ENCODE results near the gene PCCA. TPM values are rescaled to one million over a fixed set of nuclear protein-coding genes. Genes with fewer than 3 reads are reported as not detected.

PCCA gene
- polyA plus RNA-seq, 4 donors, result 3.0 to 24.7 (median 14.8) TPM

GRCh38 chr13:100532090-100532766 is 443.3 kb downstream of the PCCA start:
- peaks cover 0 to 2% of the 10 kb centered on the region in 2 donors for H3K9me3 ChIP-seq (ENCODE audit: control insufficient read depth in 2 of 2, insufficient read depth in 1 of 2, low read depth in 1 of 2, low read length in 1 of 2)
- no peak overlapping the region for H3K4me3 ChIP-seq (ENCODE audit: low read depth in 1 of 3, low read length in 3 of 3)
- no peak for DNase-seq
- H3K27ac ChIP-seq (ENCODE audit: low read depth in 1 of 3, low read length in 2 of 3), result no peak overlapping the region
- H3K27me3 ChIP-seq (ENCODE audit: control insufficient read depth in 3 of 3, insufficient read depth in 3 of 3, low read length in 3 of 3), result no peaks in the 10 kb centered on the region
- no peaks in the 10 kb centered on the region for H3K4me1 ChIP-seq (ENCODE audit: control insufficient read depth in 3 of 3, insufficient read depth in 2 of 3, low read depth in 1 of 3, low read length in 2 of 3)
- FAIRE-seq, result no peak
- peaks cover 0 to 53% (median 2%) of the 10 kb centered on the region in 3 donors for H3K36me3 ChIP-seq (ENCODE audit: control insufficient read depth in 3 of 3, insufficient read depth in 2 of 3, low read depth in 1 of 3, low read length in 3 of 3)
- WGBS, 3 donors, result 96 to 97% (median 97%) methylated on average over 56 to 60 of the region's 60 CpGs

DNA sequence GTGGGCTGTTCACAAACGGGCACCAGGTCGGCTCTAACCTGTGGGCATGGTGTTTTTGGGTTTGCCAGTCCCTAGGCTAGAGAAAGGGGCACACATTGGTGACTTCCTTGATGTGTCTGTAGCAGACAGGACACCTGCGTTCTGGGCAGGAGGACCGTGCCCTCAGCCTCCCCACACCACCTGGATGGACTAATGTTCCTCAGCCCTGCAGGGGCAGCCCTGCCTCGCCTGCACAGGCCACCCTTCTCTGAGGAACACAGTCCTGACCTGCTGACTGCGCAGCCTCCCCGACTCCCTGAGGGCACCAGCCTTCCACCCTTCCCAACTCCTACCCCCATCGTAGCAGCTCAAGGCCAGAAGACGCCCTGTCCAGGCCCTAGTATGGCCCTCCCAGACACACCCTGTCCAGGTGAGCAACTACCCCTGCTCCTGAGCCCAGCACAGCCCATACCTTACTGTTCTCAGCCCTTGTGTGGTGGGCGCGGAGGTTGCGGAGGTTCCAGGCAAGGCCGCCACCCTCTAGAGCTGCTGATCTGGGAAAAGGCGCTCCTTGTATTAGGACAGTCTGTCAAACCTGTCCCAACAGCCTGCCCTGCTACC is 444.0 kb downstream of the PCCA start:
- DNase-seq, result no peak
- WGBS, 3 donors, result 93 to 97% (median 96%) methylated on average over 14 of the region's 14 CpGs
- Histone ChIP-seq H3K27me3 (ENCODE audit: control insufficient read depth in 3 of 3, insufficient read depth in 3 of 3, low read length in 3 of 3) (no peaks in the 10 kb centered on the region), H3K4me3 (ENCODE audit: low read depth in 1 of 3, low read length in 3 of 3) (no peak overlapping the region), H3K9me3 (ENCODE audit: control insufficient read depth in 2 of 2, insufficient read depth in 1 of 2, low read depth in 1 of 2, low read length in 1 of 2) (peaks cover 0 to 2% of the 10 kb centered on the region in 2 donors), H3K27ac (ENCODE audit: low read depth in 1 of 3, low read length in 2 of 3) (no peak overlapping the region), H3K36me3 (ENCODE audit: control insufficient read depth in 3 of 3, insufficient read depth in 2 of 3, low read depth in 1 of 3, low read length in 3 of 3) (peaks cover 0 to 51% (median 0%) of the 10 kb centered on the region in 3 donors), H3K4me1 (ENCODE audit: control insufficient read depth in 3 of 3, insufficient read depth in 2 of 3, low read depth in 1 of 3, low read length in 2 of 3) (peaks cover 0 to 2% (median 0%) of the 10 kb centered on the region in 3 donors)
- FAIRE-seq, result no peak

DNA sequence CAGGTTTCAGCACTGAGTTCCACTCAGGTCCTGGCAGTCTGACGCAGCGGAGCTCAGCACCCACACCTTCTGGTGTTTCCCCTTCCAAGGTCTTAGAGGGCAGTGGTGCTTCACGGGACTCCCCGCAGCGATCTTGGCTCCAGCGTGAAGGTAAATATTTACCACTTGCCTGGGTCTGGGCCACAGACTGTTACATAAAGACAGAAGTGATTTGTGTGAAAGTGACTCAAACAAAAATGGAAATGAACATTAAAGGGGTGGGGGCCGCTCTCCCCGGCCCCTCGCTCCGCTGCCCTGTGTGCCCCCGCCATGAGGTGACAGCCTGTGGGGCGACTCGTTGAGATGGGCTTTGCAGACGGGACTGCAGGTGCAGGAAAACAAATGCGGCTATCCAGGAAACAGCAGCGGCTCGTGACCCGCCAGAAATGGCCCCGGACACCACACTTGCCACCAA is 444.7 kb downstream of the PCCA start:
- Histone ChIP-seq H3K27me3 (ENCODE audit: control insufficient read depth in 3 of 3, insufficient read depth in 3 of 3, low read length in 3 of 3) (no peaks in the 10 kb centered on the region), H3K27ac (ENCODE audit: low read depth in 1 of 3, low read length in 2 of 3) (no peak overlapping the region), H3K4me3 (ENCODE audit: low read depth in 1 of 3, low read length in 3 of 3) (no peak overlapping the region), H3K36me3 (ENCODE audit: control insufficient read depth in 3 of 3, insufficient read depth in 2 of 3, low read depth in 1 of 3, low read length in 3 of 3) (peaks cover 0 to 48% (median 0%) of the 10 kb centered on the region in 3 donors), H3K9me3 (ENCODE audit: control insufficient read depth in 2 of 2, insufficient read depth in 1 of 2, low read depth in 1 of 2, low read length in 1 of 2) (peaks cover 0 to 5% of the 10 kb centered on the region in 2 donors), H3K4me1 (ENCODE audit: control insufficient read depth in 3 of 3, insufficient read depth in 2 of 3, low read depth in 1 of 3, low read length in 2 of 3) (peaks cover 0 to 2% (median 0%) of the 10 kb centered on the region in 3 donors)
- no peak for FAIRE-seq
- WGBS, 3 donors, result 84 to 93% (median 86%) methylated on average over 19 of the region's 19 CpGs
- DNase-seq, result no peak

GRCh38 chr13:100534147-100534843 is 445.4 kb downstream of the PCCA start:
- peaks cover 0 to 2% (median 0%) of the 10 kb centered on the region in 3 donors for H3K4me1 ChIP-seq (ENCODE audit: control insufficient read depth in 3 of 3, insufficient read depth in 2 of 3, low read depth in 1 of 3, low read length in 2 of 3)
- H3K27ac ChIP-seq (ENCODE audit: low read depth in 1 of 3, low read length in 2 of 3), result no peak overlapping the region
- FAIRE-seq (no peak), DNase-seq (no peak)
- H3K4me3 ChIP-seq (ENCODE audit: low read depth in 1 of 3, low read length in 3 of 3), result no peak overlapping the region
- H3K27me3 ChIP-seq (ENCODE audit: control insufficient read depth in 3 of 3, insufficient read depth in 3 of 3, low read length in 3 of 3), result no peaks in the 10 kb centered on the region
- H3K36me3 ChIP-seq (ENCODE audit: control insufficient read depth in 3 of 3, insufficient read depth in 2 of 3, low read depth in 1 of 3, low read length in 3 of 3), result peaks cover 0 to 43% (median 0%) of the 10 kb centered on the region in 3 donors
- peaks cover 0 to 5% of the 10 kb centered on the region in 2 donors for H3K9me3 ChIP-seq (ENCODE audit: control insufficient read depth in 2 of 2, insufficient read depth in 1 of 2, low read depth in 1 of 2, low read length in 1 of 2)
- 90 to 96% (median 94%) methylated on average over 13 of the region's 13 CpGs for WGBS, 3 donors

GRCh38 chr13:100534911-100535310 is 446.0 kb downstream of the PCCA start:
- DNase-seq, result no peak
- no peak overlapping the region for H3K4me3 ChIP-seq (ENCODE audit: low read depth in 1 of 3, low read length in 3 of 3)
- WGBS, 3 donors, result 82 to 92% (median 92%) methylated on average over 6 of the region's 6 CpGs

DNA sequence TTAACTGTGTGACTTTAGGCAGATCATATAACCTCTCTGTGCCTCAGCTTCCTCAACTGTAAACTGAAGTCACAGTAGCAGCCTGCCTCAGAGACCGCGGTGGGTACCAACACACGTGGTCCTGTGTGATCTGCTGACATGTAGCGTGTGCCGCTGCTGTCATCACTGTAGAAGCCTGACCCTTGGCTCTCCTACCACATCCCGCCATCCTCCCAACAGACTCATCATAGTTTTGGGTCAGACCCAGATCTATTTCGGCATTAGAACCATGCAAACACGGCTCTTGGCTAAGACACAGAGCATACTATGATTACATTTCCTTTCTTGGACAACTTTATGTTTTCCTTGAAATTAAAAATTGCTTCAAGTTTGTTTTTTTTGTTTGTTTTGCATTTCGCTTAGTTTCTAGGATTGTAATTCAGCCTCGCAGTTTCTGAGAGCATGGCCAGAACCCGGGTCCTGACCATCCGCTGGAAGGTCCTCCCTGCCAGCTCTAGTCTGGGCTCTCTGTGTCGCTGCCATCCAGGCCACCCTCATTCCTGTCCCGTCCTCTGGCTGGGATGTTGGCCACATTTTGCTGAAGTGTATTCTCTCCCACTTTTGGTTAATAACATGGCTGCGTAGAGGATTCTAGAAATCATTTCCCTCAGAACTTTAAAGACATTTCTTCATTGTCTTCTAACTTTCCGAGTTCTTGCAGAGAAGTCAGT is 446.7 kb downstream of the PCCA start:
- no peak overlapping the region for H3K27ac ChIP-seq (ENCODE audit: low read depth in 1 of 3, low read length in 2 of 3)
- peaks cover 0 to 1% (median 0%) of the 10 kb centered on the region in 3 donors for H3K27me3 ChIP-seq (ENCODE audit: control insufficient read depth in 3 of 3, insufficient read depth in 3 of 3, low read length in 3 of 3)
- FAIRE-seq (no peak), DNase-seq (no peak)
- peaks cover 0 to 5% of the 10 kb centered on the region in 2 donors for H3K9me3 ChIP-seq (ENCODE audit: control insufficient read depth in 2 of 2, insufficient read depth in 1 of 2, low read depth in 1 of 2, low read length in 1 of 2)
- 84 to 96% (median 96%) methylated on average over 16 of the region's 16 CpGs for WGBS, 3 donors
- peaks cover 0 to 2% (median 0%) of the 10 kb centered on the region in 3 donors for H3K4me1 ChIP-seq (ENCODE audit: control insufficient read depth in 3 of 3, insufficient read depth in 2 of 3, low read depth in 1 of 3, low read length in 2 of 3)
- peaks cover 0 to 37% (median 0%) of the 10 kb centered on the region in 3 donors for H3K36me3 ChIP-seq (ENCODE audit: control insufficient read depth in 3 of 3, insufficient read depth in 2 of 3, low read depth in 1 of 3, low read length in 3 of 3)
- no peak overlapping the region for H3K4me3 ChIP-seq (ENCODE audit: low read depth in 1 of 3, low read length in 3 of 3)

More at GRCh38 chr13:100534911-100535310, 446.0 kb downstream of the PCCA start:
- H3K27ac ChIP-seq (ENCODE audit: low read depth in 1 of 3, low read length in 2 of 3), result no peak overlapping the region
- no peaks in the 10 kb centered on the region for H3K27me3 ChIP-seq (ENCODE audit: control insufficient read depth in 3 of 3, insufficient read depth in 3 of 3, low read length in 3 of 3)
- FAIRE-seq, result no peak
- peaks cover 0 to 5% of the 10 kb centered on the region in 2 donors for H3K9me3 ChIP-seq (ENCODE audit: control insufficient read depth in 2 of 2, insufficient read depth in 1 of 2, low read depth in 1 of 2, low read length in 1 of 2)
- H3K4me1 ChIP-seq (ENCODE audit: control insufficient read depth in 3 of 3, insufficient read depth in 2 of 3, low read depth in 1 of 3, low read length in 2 of 3), result peaks cover 0 to 2% (median 0%) of the 10 kb centered on the region in 3 donors
- H3K36me3 ChIP-seq (ENCODE audit: control insufficient read depth in 3 of 3, insufficient read depth in 2 of 3, low read depth in 1 of 3, low read length in 3 of 3), result peaks cover 0 to 37% (median 0%) of the 10 kb centered on the region in 3 donors

- Histone ChIP-seq H3K9me3 (ENCODE audit: control insufficient read depth in 2 of 2, insufficient read depth in 1 of 2, low read depth in 1 of 2, low read length in 1 of 2) (peaks cover 0 to 5% of the 10 kb centered on the region in 2 donors), H3K27me3 (ENCODE audit: control insufficient read depth in 3 of 3, insufficient read depth in 3 of 3, low read length in 3 of 3) (peaks cover 0 to 4% (median 0%) of the 10 kb centered on the region in 3 donors), H3K36me3 (ENCODE audit: control insufficient read depth in 3 of 3, insufficient read depth in 2 of 3, low read depth in 1 of 3, low read length in 3 of 3) (peaks cover 0 to 32% (median 0%) of the 10 kb centered on the region in 3 donors), H3K27ac (ENCODE audit: low read depth in 1 of 3, low read length in 2 of 3) (no peak overlapping the region), H3K4me3 (ENCODE audit: low read depth in 1 of 3, low read length in 3 of 3) (no peak overlapping the region), H3K4me1 (ENCODE audit: control insufficient read depth in 3 of 3, insufficient read depth in 2 of 3, low read depth in 1 of 3, low read length in 2 of 3) (peaks cover 0 to 2% (median 0%) of the 10 kb centered on the region in 3 donors)
- 91 to 93% (median 93%) methylated on average over 13 of the region's 13 CpGs for WGBS, 3 donors
- no peak for DNase-seq
- no peak for FAIRE-seq
These were observed 447.8 kb downstream of the PCCA start for GRCh38 chr13:100536643-100537180.

Data from small intestine (tissue), 7 donors.